OCI-LY1 (cell line): ENCODE data around the gene SNRNP40.
"Not testable (repeated sequence)": the region's sequence is repeated elsewhere in the genome, so short reads cannot be mapped to it uniquely, and the experiment has no call there.

ENCODE experiments used
- EZH2 ChIP-seq: fragments of 200-600 bp; sonication (generic), shearing (Covaris generic); IDR thresholded peaks from 2 replicates; pipeline ENCODE4 v1.8.0; 2017; ENCODE audit warnings: borderline replicate concordance, mixed run types, mild to moderate bottlenecking, antibody characterized with exemption, low read length, moderate library complexity, mixed read lengths
- TF ChIP-seq, protein P1 (sequence below): fragments of 200-600 bp; sonication (generic), shearing (Covaris generic); IDR thresholded peaks from 2 replicates; pipeline ENCODE4 v1.5.1; 2017; ENCODE audit warnings: mild to moderate bottlenecking, antibody characterized with exemption, low read length, moderate library complexity, mixed read lengths

DNA sequence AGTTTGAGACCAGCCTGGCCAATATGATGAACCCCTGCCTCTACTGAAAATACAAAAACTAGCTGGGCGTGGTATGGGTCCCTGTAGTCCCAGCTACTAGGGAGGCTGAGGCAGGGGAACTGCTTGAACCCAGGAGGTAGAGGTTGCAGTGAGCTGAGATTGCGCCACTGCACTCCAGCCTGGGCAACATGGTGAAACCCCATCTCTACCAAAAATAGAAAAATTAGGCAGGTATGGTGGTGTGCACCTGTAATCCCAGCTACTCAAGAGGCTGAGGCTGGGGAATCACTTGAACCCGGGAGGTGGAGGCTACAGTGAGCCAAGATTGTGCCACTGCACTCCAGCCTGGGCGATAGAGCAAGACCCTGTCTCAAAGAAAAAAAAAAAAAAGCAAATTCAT is 8.8 kb downstream of the SNRNP40 start:
- TF ChIP-seq, protein P1, sequence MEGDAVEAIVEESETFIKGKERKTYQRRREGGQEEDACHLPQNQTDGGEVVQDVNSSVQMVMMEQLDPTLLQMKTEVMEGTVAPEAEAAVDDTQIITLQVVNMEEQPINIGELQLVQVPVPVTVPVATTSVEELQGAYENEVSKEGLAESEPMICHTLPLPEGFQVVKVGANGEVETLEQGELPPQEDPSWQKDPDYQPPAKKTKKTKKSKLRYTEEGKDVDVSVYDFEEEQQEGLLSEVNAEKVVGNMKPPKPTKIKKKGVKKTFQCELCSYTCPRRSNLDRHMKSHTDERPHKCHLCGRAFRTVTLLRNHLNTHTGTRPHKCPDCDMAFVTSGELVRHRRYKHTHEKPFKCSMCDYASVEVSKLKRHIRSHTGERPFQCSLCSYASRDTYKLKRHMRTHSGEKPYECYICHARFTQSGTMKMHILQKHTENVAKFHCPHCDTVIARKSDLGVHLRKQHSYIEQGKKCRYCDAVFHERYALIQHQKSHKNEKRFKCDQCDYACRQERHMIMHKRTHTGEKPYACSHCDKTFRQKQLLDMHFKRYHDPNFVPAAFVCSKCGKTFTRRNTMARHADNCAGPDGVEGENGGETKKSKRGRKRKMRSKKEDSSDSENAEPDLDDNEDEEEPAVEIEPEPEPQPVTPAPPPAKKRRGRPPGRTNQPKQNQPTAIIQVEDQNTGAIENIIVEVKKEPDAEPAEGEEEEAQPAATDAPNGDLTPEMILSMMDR, result not testable (repeated sequence)
- TF ChIP-seq EZH2, result not testable (repeated sequence)
